MM.1S (cell line): ENCODE results near the gene ARFRP1.

ENCODE experiments used
- DNase-seq: peaks from one replicate; pipeline ENCODE4 v3.0.0-alpha.2; 2015
- H2AFZ ChIP-seq: fragments of 300-600 bp; sonication (generic); 2 replicates; pipeline ENCODE4 v1.6.0; 2016; ENCODE audit warnings: antibody characterized with exemption, low read length
- H3F3A ChIP-seq: fragments of 300-600 bp; sonication (generic); 2 replicates; pipeline ENCODE4 v1.6.1; 2016; ENCODE audit warnings: mild to moderate bottlenecking, antibody characterized with exemption, low read length, moderate library complexity, mixed read lengths; ENCODE audit not compliant: insufficient read depth
- H3K27ac ChIP-seq: fragments of 300-600 bp; sonication (generic); 2 replicates; pipeline ENCODE4 v1.5.1; 2016; ENCODE audit warnings: mild to moderate bottlenecking, low read length
- H3K27me3 ChIP-seq: fragments of 300-600 bp; sonication (generic); replicated peaks from 2 replicates; pipeline ENCODE4 v1.6.0; 2016; ENCODE audit warnings: low read length; ENCODE audit not compliant: insufficient read depth
- H3K36me3 ChIP-seq: fragments of 300-600 bp; sonication (generic); replicated peaks from 2 replicates; pipeline ENCODE4 v1.6.1; 2016; ENCODE audit warnings: mild to moderate bottlenecking, low read length, mixed read lengths; ENCODE audit not compliant: insufficient read depth
- H3K4me1 ChIP-seq: fragments of 300-600 bp; sonication (generic); 2 replicates; pipeline ENCODE4 v1.6.1; 2016; ENCODE audit warnings: low read length, mixed read lengths
- H3K4me2 ChIP-seq: fragments of 300-600 bp; sonication (generic); 2 replicates; pipeline ENCODE4 v1.6.0; 2016; ENCODE audit warnings: low read depth, low read length
- H3K4me3 ChIP-seq: fragments of 300-600 bp; sonication (generic); 2 replicates; pipeline ENCODE4 v1.5.1; 2016; ENCODE audit warnings: low read length, mixed read lengths
- H3K79me2 ChIP-seq: fragments of 300-600 bp; sonication (generic); 2 replicates; pipeline ENCODE4 v1.6.1; 2016; ENCODE audit warnings: mixed run types, low read length, mixed read lengths
- H3K9ac ChIP-seq: fragments of 300-600 bp; sonication (generic); 2 replicates; pipeline ENCODE4 v1.6.1; 2016; ENCODE audit warnings: low read length, mixed read lengths
- H3K9me2 ChIP-seq: fragments of 300-600 bp; sonication (generic); replicated peaks from 2 replicates; pipeline ENCODE4 v1.6.1; 2016; ENCODE audit warnings: mild to moderate bottlenecking, low read length, mixed read lengths; ENCODE audit not compliant: insufficient read depth
- H3K9me3 ChIP-seq: fragments of 300-600 bp; sonication (generic); replicated peaks from 2 replicates; pipeline ENCODE4 v1.6.1; 2016; ENCODE audit warnings: mild to moderate bottlenecking, low read length, mixed read lengths; ENCODE audit not compliant: insufficient read depth
- H4K20me1 ChIP-seq: fragments of 300-600 bp; sonication (generic); 2 replicates; pipeline ENCODE4 v1.6.1; 2016; ENCODE audit warnings: mild to moderate bottlenecking, low read length, moderate library complexity, mixed read lengths; ENCODE audit not compliant: insufficient read depth
- EZH2 ChIP-seq: fragments of 300-600 bp; sonication (generic); optimal IDR thresholded peaks from 2 replicates; pipeline ENCODE3; 2017; ENCODE audit warnings: low read depth, mild to moderate bottlenecking, antibody characterized with exemption, low read length, mixed read lengths
- EZH2phosphoT487 ChIP-seq: fragments of 300-600 bp; sonication (generic); IDR thresholded peaks from 2 replicates; pipeline ENCODE4 v1.6.1; 2018; ENCODE audit warnings: antibody characterized with exemption, low read length
- TF ChIP-seq, protein P1 (sequence below): fragments of 300-600 bp; sonication (generic); IDR thresholded peaks from 2 replicates; pipeline ENCODE4 v1.5.1; 2016; ENCODE audit warnings: antibody characterized with exemption, low read length, mixed read lengths

ARFRP1 gene

DNA sequence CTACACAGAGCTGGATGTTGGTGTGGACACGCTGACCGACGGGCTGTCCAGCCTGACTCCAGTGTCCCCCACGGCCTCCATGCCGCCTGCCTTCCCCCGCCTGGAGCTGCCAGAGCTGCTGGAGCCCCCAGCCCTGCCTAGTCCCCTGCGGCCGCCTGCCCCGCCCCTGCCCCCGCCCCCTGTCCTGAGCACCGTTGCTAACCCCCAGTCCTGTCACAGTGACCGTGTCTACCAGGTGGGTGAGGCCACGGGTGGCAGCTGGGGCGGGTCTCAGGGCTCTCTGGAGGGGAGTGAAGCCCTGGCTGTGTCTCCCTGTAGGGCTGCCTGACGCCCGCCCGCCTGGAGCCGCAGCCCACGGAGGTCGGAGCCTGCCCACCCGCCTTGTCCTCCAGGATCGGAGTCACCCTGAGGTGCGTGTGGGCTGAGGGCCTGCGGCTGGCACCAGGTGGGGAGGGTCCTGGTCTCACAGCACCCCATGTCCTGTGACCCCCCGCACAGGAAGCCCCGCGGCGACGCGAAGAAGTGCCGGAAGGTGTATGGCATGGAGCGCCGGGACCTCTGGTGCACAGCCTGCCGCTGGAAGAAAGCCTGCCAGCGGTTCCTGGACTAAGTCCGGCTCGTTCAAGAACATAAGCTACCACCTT lies 34.7 kb upstream of the ARFRP1 start:
- Histone ChIP-seq H2AFZ (no peak overlapping the region), H4K20me1 (no peaks in the 10 kb centered on the region), H3K4me1 (no peaks in the 10 kb centered on the region), H3K79me2 (peaks cover 13% of the 10 kb centered on the region), H3K36me3 (no peaks in the 10 kb centered on the region), H3K4me2 (no peak overlapping the region), H3K9me2 (no peaks in the 10 kb centered on the region), H3K27me3 (no peaks in the 10 kb centered on the region), H3K27ac (no peak overlapping the region), H3K4me3 (no peak overlapping the region), H3K9me3 (no peaks in the 10 kb centered on the region), H3K9ac (no peak overlapping the region), H3F3A (peaks cover 8% of the 10 kb centered on the region)
- no peak for TF ChIP-seq EZH2
- TF ChIP-seq, protein P1, sequence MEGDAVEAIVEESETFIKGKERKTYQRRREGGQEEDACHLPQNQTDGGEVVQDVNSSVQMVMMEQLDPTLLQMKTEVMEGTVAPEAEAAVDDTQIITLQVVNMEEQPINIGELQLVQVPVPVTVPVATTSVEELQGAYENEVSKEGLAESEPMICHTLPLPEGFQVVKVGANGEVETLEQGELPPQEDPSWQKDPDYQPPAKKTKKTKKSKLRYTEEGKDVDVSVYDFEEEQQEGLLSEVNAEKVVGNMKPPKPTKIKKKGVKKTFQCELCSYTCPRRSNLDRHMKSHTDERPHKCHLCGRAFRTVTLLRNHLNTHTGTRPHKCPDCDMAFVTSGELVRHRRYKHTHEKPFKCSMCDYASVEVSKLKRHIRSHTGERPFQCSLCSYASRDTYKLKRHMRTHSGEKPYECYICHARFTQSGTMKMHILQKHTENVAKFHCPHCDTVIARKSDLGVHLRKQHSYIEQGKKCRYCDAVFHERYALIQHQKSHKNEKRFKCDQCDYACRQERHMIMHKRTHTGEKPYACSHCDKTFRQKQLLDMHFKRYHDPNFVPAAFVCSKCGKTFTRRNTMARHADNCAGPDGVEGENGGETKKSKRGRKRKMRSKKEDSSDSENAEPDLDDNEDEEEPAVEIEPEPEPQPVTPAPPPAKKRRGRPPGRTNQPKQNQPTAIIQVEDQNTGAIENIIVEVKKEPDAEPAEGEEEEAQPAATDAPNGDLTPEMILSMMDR = no peak
- no peak for TF ChIP-seq EZH2phosphoT487
- DNase-seq = no peak

GRCh38 chr20:63741676-63742380 lies 34.1 kb upstream of the ARFRP1 start:
- Histone ChIP-seq H3F3A (peaks cover 8% of the 10 kb centered on the region), H3K36me3 (no peaks in the 10 kb centered on the region), H3K4me3 (no peak overlapping the region), H3K9me3 (no peaks in the 10 kb centered on the region), H3K27me3 (no peaks in the 10 kb centered on the region), H3K9ac (no peak overlapping the region), H3K27ac (no peak overlapping the region), H3K4me1 (no peaks in the 10 kb centered on the region), H4K20me1 (no peaks in the 10 kb centered on the region), H3K9me2 (no peaks in the 10 kb centered on the region), H2AFZ (no peak overlapping the region), H3K79me2 (peaks cover 20% of the 10 kb centered on the region), H3K4me2 (no peak overlapping the region)
- TF ChIP-seq EZH2 (no peak), EZH2phosphoT487 (no peak)
- TF ChIP-seq, protein P1 = no peak
- no peak for DNase-seq

DNA sequence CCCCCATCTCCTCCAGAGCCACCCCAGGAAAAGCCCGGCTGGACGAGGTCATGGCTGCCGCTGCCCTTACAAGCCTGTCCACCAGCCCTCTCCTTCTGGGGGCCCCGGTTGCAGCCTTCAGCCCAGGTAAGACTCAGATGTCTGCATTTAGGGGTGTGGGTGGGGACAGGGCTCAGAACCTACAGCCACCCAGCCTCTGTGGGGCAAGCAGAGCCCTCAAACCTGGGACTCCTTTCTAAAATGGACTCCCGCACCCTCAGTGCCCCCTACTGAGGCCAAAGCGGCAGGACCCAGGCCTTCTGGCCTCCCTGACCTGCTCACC lies 33.5 kb upstream of the ARFRP1 start:
- no peaks in the 10 kb centered on the region for H3K9me2 ChIP-seq
- DNase-seq = no peak
- no peaks in the 10 kb centered on the region for H3K36me3 ChIP-seq
- H3K9me3 ChIP-seq = no peaks in the 10 kb centered on the region
- H3K4me2 ChIP-seq = no peak overlapping the region
- no peak overlapping the region for H3K9ac ChIP-seq
- no peaks in the 10 kb centered on the region for H4K20me1 ChIP-seq
- H3K4me1 ChIP-seq = peaks cover under 1% of the 10 kb centered on the region; the same call in 1 of the 2 replicates
- H2AFZ ChIP-seq = no peak overlapping the region
- peaks cover 24% of the 10 kb centered on the region for H3K79me2 ChIP-seq
- no peaks in the 10 kb centered on the region for H3K27me3 ChIP-seq
- H3F3A ChIP-seq = peaks cover 14% of the 10 kb centered on the region
- no peak overlapping the region for H3K4me3 ChIP-seq
- TF ChIP-seq, protein P1 = no peak
- TF ChIP-seq EZH2phosphoT487 (no peak), EZH2 (no peak)
- H3K27ac ChIP-seq = no peak overlapping the region
